ENCODE results near the gene ZIC2. TPM values are rescaled to one million over a fixed set of nuclear protein-coding genes. Genes with fewer than 3 reads are reported as not detected.
A peak's percentile ranks its signal among the peaks of the same experiment; 100 is the strongest.

The ZIC2 gene
- polyA plus RNA-seq, 1 donor from 2014 or later, result 10.6 TPM

- TF ChIP-seq RAD21 (conservative IDR thresholded peaks at IDR 0.05), result no peak
- no peak for TF ChIP-seq SMC3 (conservative IDR thresholded peaks at IDR 0.05; ENCODE audit: poor library complexity)
- TF ChIP-seq POLR2AphosphoS5 (IDR thresholded peaks at IDR 0.05), result no peak
These were observed 7.1 kb downstream of the ZIC2 start (continued) for GRCh38 chr13:99988529-99989275.

- Histone ChIP-seq H3K9ac (ENCODE audit: low read length) (peak overlapping the region; percentile 51), H3K27me3 (ENCODE audit: insufficient read depth, low read depth, low read length) (peaks cover 78% of the 10 kb centered on the region)
- TF ChIP-seq TAF1 (IDR thresholded peaks at IDR 0.05; ENCODE audit: low read depth) (no peak), POLR2AphosphoS5 (IDR thresholded peaks at IDR 0.05) (no peak), RAD21 (conservative IDR thresholded peaks at IDR 0.05) (no peak), REST (IDR thresholded peaks at IDR 0.05; ENCODE audit: borderline replicate concordance) (no peak), SMC3 (conservative IDR thresholded peaks at IDR 0.05; ENCODE audit: poor library complexity) (no peak), EP300 (conservative IDR thresholded peaks at IDR 0.05; ENCODE audit: poor library complexity, severe bottlenecking) (no peak), MXI1 (conservative IDR thresholded peaks at IDR 0.05; ENCODE audit: poor library complexity, severe bottlenecking) (no peak), EZH2 (IDR thresholded peaks at IDR 0.05; ENCODE audit: borderline replicate concordance, insufficient read depth, low read length, poor library complexity, severe bottlenecking) (no peak)
- TF ChIP-seq, protein P1, sequence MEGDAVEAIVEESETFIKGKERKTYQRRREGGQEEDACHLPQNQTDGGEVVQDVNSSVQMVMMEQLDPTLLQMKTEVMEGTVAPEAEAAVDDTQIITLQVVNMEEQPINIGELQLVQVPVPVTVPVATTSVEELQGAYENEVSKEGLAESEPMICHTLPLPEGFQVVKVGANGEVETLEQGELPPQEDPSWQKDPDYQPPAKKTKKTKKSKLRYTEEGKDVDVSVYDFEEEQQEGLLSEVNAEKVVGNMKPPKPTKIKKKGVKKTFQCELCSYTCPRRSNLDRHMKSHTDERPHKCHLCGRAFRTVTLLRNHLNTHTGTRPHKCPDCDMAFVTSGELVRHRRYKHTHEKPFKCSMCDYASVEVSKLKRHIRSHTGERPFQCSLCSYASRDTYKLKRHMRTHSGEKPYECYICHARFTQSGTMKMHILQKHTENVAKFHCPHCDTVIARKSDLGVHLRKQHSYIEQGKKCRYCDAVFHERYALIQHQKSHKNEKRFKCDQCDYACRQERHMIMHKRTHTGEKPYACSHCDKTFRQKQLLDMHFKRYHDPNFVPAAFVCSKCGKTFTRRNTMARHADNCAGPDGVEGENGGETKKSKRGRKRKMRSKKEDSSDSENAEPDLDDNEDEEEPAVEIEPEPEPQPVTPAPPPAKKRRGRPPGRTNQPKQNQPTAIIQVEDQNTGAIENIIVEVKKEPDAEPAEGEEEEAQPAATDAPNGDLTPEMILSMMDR (IDR thresholded peaks at IDR 0.05; ENCODE audit: poor library complexity, severe bottlenecking), result no peak
These were observed 7.9 kb downstream of the ZIC2 start for GRCh38 chr13:99989276-99990125.

More at GRCh38 chr13:99989276-99990125, 7.9 kb downstream of the ZIC2 start:
- H3K9me3 ChIP-seq (ENCODE audit: low read length), result no peaks in the 10 kb centered on the region
- H3K36me3 ChIP-seq (ENCODE audit: insufficient read depth, low read length), result no peaks in the 10 kb centered on the region
- H2AFZ ChIP-seq (ENCODE audit: low read depth, low read length), result no peak overlapping the region
- H3K79me2 ChIP-seq (replicated peaks; ENCODE audit: insufficient read depth, low read length), result peaks cover 78% of the 10 kb centered on the region
- peak overlapping the region; percentile 27 for H3K4me3 ChIP-seq (ENCODE audit: low read length)
- H4K20me1 ChIP-seq (ENCODE audit: insufficient read depth), result peaks cover 7% of the 10 kb centered on the region
- no peak overlapping the region for H3K4me2 ChIP-seq (ENCODE audit: low read length)
- H3K27ac ChIP-seq (ENCODE audit: low read length), result no peak overlapping the region
- H3K9me2 ChIP-seq (ENCODE audit: insufficient read depth, low read length), result no peaks in the 10 kb centered on the region
- no peaks in the 10 kb centered on the region for H3F3A ChIP-seq (ENCODE audit: insufficient read depth, low read length, poor library complexity, severe bottlenecking)
